ENCODE data around the gene CDH13.

Gene CDH13

GRCh38 chr16:83418565-83418964 lies 791.8 kb downstream of the CDH13 start:
- H2BK5ac ChIP-seq (ENCODE audit: low read depth, low read length, poor library complexity, severe bottlenecking), result no peak overlapping the region
- no peak overlapping the region for H3K4me3 ChIP-seq (ENCODE audit: insufficient read depth in 1 of 2, low read depth in 1 of 2, low read length in 2 of 2)
- no peaks in the 10 kb centered on the region for H3K36me3 ChIP-seq (ENCODE audit: control insufficient read depth in 1 of 2, insufficient read depth in 2 of 2, low read depth in 1 of 2, low read length in 2 of 2)
- H3K4me1 ChIP-seq (ENCODE audit: control insufficient read depth, insufficient read depth, low read depth, low read length), result no peaks in the 10 kb centered on the region
- no peak overlapping the region for H2BK15ac ChIP-seq (ENCODE audit: low read depth, poor library complexity, severe bottlenecking)
- no peak overlapping the region for H3K18ac ChIP-seq (ENCODE audit: low read depth in 1 of 2, low read length in 2 of 2)
- H3K4ac ChIP-seq (ENCODE audit: low read depth in 1 of 2, low read length in 2 of 2), result no peak overlapping the region
- H3K9ac ChIP-seq (ENCODE audit: low read length), result no peak overlapping the region
- H4K8ac ChIP-seq (ENCODE audit: low read length), result no peak overlapping the region
- H3K14ac ChIP-seq (ENCODE audit: low read length in 2 of 2), result no peak overlapping the region
- H2AK5ac ChIP-seq (ENCODE audit: low read length, severe bottlenecking), result no peak overlapping the region
- no peak overlapping the region for H3K4me2 ChIP-seq (ENCODE audit: low read length, poor library complexity, severe bottlenecking)
- no peaks in the 10 kb centered on the region for H3K79me1 ChIP-seq (replicated peaks; ENCODE audit: low read length, poor library complexity, severe bottlenecking)
- no peak overlapping the region for H3K23ac ChIP-seq (ENCODE audit: low read length in 2 of 2)
- H2BK12ac ChIP-seq (ENCODE audit: low read length in 2 of 2), result no peak overlapping the region
- H3K27me3 ChIP-seq (ENCODE audit: control insufficient read depth in 1 of 2, insufficient read depth in 1 of 2, low read length in 2 of 2), result no peaks in the 10 kb centered on the region
- DNase-seq, result no peak
- 98% methylated on average over 1 of the region's 1 CpG for WGBS
- H3K9me3 ChIP-seq (ENCODE audit: control insufficient read depth, low read length), result no peaks in the 10 kb centered on the region
- no peak overlapping the region for H3K27ac ChIP-seq (ENCODE audit: low read length, poor library complexity, severe bottlenecking)
- no peak overlapping the region for H4K91ac ChIP-seq (ENCODE audit: low read length)
- H2BK120ac ChIP-seq (ENCODE audit: low read depth, low read length), result no peak overlapping the region
- H2AFZ ChIP-seq (ENCODE audit: low read depth, low read length), result no peak overlapping the region

- no peak overlapping the region for H3K18ac ChIP-seq (ENCODE audit: low read depth in 1 of 2, low read length in 2 of 2)
- 83% methylated on average over 8 of the region's 9 CpGs for WGBS
- no peaks in the 10 kb centered on the region for H3K27me3 ChIP-seq (ENCODE audit: control insufficient read depth in 1 of 2, insufficient read depth in 1 of 2, low read length in 2 of 2)
- H3K23ac ChIP-seq (ENCODE audit: low read length in 2 of 2), result no peak overlapping the region
- no peak overlapping the region for H3K9ac ChIP-seq (ENCODE audit: low read length)
- no peak overlapping the region for H2BK5ac ChIP-seq (ENCODE audit: low read depth, low read length, poor library complexity, severe bottlenecking)
- H4K8ac ChIP-seq (ENCODE audit: low read length), result no peak overlapping the region
- H2AK5ac ChIP-seq (ENCODE audit: low read length, severe bottlenecking), result no peak overlapping the region
- H4K91ac ChIP-seq (ENCODE audit: low read length), result no peak overlapping the region
- no peak overlapping the region for H2AFZ ChIP-seq (ENCODE audit: low read depth, low read length)
- no peak overlapping the region for H3K4me2 ChIP-seq (ENCODE audit: low read length, poor library complexity, severe bottlenecking)
- no peak overlapping the region for H3K14ac ChIP-seq (ENCODE audit: low read length in 2 of 2)
- no peak overlapping the region for H2BK15ac ChIP-seq (ENCODE audit: low read depth, poor library complexity, severe bottlenecking)
- no peak overlapping the region for H3K4me3 ChIP-seq (ENCODE audit: insufficient read depth in 1 of 2, low read depth in 1 of 2, low read length in 2 of 2)
- H3K79me1 ChIP-seq (replicated peaks; ENCODE audit: low read length, poor library complexity, severe bottlenecking), result no peaks in the 10 kb centered on the region
- H3K36me3 ChIP-seq (ENCODE audit: control insufficient read depth in 1 of 2, insufficient read depth in 2 of 2, low read depth in 1 of 2, low read length in 2 of 2), result no peaks in the 10 kb centered on the region
- H3K4me1 ChIP-seq (ENCODE audit: control insufficient read depth, insufficient read depth, low read depth, low read length), result no peaks in the 10 kb centered on the region
- H3K4ac ChIP-seq (ENCODE audit: low read depth in 1 of 2, low read length in 2 of 2), result no peak overlapping the region
- no peak overlapping the region for H2BK12ac ChIP-seq (ENCODE audit: low read length in 2 of 2)
- H3K9me3 ChIP-seq (ENCODE audit: control insufficient read depth, low read length), result peaks cover under 1% of the 10 kb centered on the region
- H3K27ac ChIP-seq (ENCODE audit: low read length, poor library complexity, severe bottlenecking), result no peak overlapping the region
- DNase-seq, result peak; percentile 48
- no peak overlapping the region for H2BK120ac ChIP-seq (ENCODE audit: low read depth, low read length)
Measured at GRCh38 chr16:83420206-83420760, 793.5 kb downstream of the CDH13 start.

GRCh38 chr16:83433201-83433600 lies 806.4 kb downstream of the CDH13 start:
- Histone ChIP-seq H2BK12ac (ENCODE audit: low read length in 2 of 2) (no peak overlapping the region), H3K9me3 (ENCODE audit: control insufficient read depth, low read length) (no peaks in the 10 kb centered on the region), H3K18ac (ENCODE audit: low read depth in 1 of 2, low read length in 2 of 2) (no peak overlapping the region), H3K4me3 (ENCODE audit: insufficient read depth in 1 of 2, low read depth in 1 of 2, low read length in 2 of 2) (no peak overlapping the region), H2BK5ac (ENCODE audit: low read depth, low read length, poor library complexity, severe bottlenecking) (no peak overlapping the region), H3K23ac (ENCODE audit: low read length in 2 of 2) (no peak overlapping the region), H2BK15ac (ENCODE audit: low read depth, poor library complexity, severe bottlenecking) (no peak overlapping the region), H3K4me1 (ENCODE audit: control insufficient read depth, insufficient read depth, low read depth, low read length) (peaks cover 1% of the 10 kb centered on the region), H3K14ac (ENCODE audit: low read length in 2 of 2) (no peak overlapping the region), H3K27ac (ENCODE audit: low read length, poor library complexity, severe bottlenecking) (no peak overlapping the region), H3K79me1 (replicated peaks; ENCODE audit: low read length, poor library complexity, severe bottlenecking) (no peaks in the 10 kb centered on the region), H3K9ac (ENCODE audit: low read length) (no peak overlapping the region), H3K4me2 (ENCODE audit: low read length, poor library complexity, severe bottlenecking) (no peak overlapping the region), H4K8ac (ENCODE audit: low read length) (no peak overlapping the region), H4K91ac (ENCODE audit: low read length) (no peak overlapping the region), H3K4ac (ENCODE audit: low read depth in 1 of 2, low read length in 2 of 2) (no peak overlapping the region), H2AK5ac (ENCODE audit: low read length, severe bottlenecking) (no peak overlapping the region), H2AFZ (ENCODE audit: low read depth, low read length) (no peak overlapping the region), H2BK120ac (ENCODE audit: low read depth, low read length) (no peak overlapping the region), H3K27me3 (ENCODE audit: control insufficient read depth in 1 of 2, insufficient read depth in 1 of 2, low read length in 2 of 2) (no peaks in the 10 kb centered on the region), H3K36me3 (ENCODE audit: control insufficient read depth in 1 of 2, insufficient read depth in 2 of 2, low read depth in 1 of 2, low read length in 2 of 2) (no peaks in the 10 kb centered on the region)
- DNase-seq, result no peak
- 87% methylated on average over 1 of the region's 3 CpGs for WGBS

- Histone ChIP-seq H3K36me3 (ENCODE audit: control insufficient read depth in 1 of 2, insufficient read depth in 2 of 2, low read depth in 1 of 2, low read length in 2 of 2) (no peaks in the 10 kb centered on the region), H3K79me1 (replicated peaks; ENCODE audit: low read length, poor library complexity, severe bottlenecking) (no peaks in the 10 kb centered on the region), H4K91ac (ENCODE audit: low read length) (no peak overlapping the region), H3K9me3 (ENCODE audit: control insufficient read depth, low read length) (no peaks in the 10 kb centered on the region), H2BK5ac (ENCODE audit: low read depth, low read length, poor library complexity, severe bottlenecking) (no peak overlapping the region), H3K27me3 (ENCODE audit: control insufficient read depth in 1 of 2, insufficient read depth in 1 of 2, low read length in 2 of 2) (no peaks in the 10 kb centered on the region), H2BK12ac (ENCODE audit: low read length in 2 of 2) (no peak overlapping the region), H2BK15ac (ENCODE audit: low read depth, poor library complexity, severe bottlenecking) (no peak overlapping the region), H3K27ac (ENCODE audit: low read length, poor library complexity, severe bottlenecking) (no peak overlapping the region), H3K4me3 (ENCODE audit: insufficient read depth in 1 of 2, low read depth in 1 of 2, low read length in 2 of 2) (no peak overlapping the region), H4K8ac (ENCODE audit: low read length) (no peak overlapping the region), H3K4ac (ENCODE audit: low read depth in 1 of 2, low read length in 2 of 2) (no peak overlapping the region), H3K9ac (ENCODE audit: low read length) (no peak overlapping the region), H2BK120ac (ENCODE audit: low read depth, low read length) (no peak overlapping the region), H3K23ac (ENCODE audit: low read length in 2 of 2) (no peak overlapping the region), H3K4me2 (ENCODE audit: low read length, poor library complexity, severe bottlenecking) (no peak overlapping the region), H3K4me1 (ENCODE audit: control insufficient read depth, insufficient read depth, low read depth, low read length) (peaks cover 1% of the 10 kb centered on the region), H2AFZ (ENCODE audit: low read depth, low read length) (no peak overlapping the region), H3K18ac (ENCODE audit: low read depth in 1 of 2, low read length in 2 of 2) (no peak overlapping the region), H2AK5ac (ENCODE audit: low read length, severe bottlenecking) (no peak overlapping the region), H3K14ac (ENCODE audit: low read length in 2 of 2) (no peak overlapping the region)
- no peak for DNase-seq
- WGBS, result 99% methylated on average over 6 of the region's 7 CpGs
Measured at GRCh38 chr16:83437036-83437435, 810.3 kb downstream of the CDH13 start.
